ENCODE measurements around the gene PPP1R12C.

PPP1R12C gene

GRCh38 chr19:55041244-55041626 lies 76.2 kb downstream of the PPP1R12C start:
- no peak for DNase-seq (ENCODE audit: extremely low read depth, low read depth)
- H3K4me3 ChIP-seq (replicated peaks; ENCODE audit: low read depth, low read length) = no peak overlapping the region
- TF ChIP-seq, protein P1, sequence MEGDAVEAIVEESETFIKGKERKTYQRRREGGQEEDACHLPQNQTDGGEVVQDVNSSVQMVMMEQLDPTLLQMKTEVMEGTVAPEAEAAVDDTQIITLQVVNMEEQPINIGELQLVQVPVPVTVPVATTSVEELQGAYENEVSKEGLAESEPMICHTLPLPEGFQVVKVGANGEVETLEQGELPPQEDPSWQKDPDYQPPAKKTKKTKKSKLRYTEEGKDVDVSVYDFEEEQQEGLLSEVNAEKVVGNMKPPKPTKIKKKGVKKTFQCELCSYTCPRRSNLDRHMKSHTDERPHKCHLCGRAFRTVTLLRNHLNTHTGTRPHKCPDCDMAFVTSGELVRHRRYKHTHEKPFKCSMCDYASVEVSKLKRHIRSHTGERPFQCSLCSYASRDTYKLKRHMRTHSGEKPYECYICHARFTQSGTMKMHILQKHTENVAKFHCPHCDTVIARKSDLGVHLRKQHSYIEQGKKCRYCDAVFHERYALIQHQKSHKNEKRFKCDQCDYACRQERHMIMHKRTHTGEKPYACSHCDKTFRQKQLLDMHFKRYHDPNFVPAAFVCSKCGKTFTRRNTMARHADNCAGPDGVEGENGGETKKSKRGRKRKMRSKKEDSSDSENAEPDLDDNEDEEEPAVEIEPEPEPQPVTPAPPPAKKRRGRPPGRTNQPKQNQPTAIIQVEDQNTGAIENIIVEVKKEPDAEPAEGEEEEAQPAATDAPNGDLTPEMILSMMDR (IDR thresholded peaks at IDR 0.05; ENCODE audit: low read depth, low read length, missing control alignments) = no peak
